ENCODE data around the gene OXTR. TPM values are rescaled to one million over a fixed set of nuclear protein-coding genes. Genes with fewer than 3 reads are reported as not detected.
A peak's percentile ranks its signal among the peaks of the same experiment; 100 is the strongest.

OXTR gene
- total and polyA plus RNA-seq, 2 of the 13 experiments (the other 11 are each of a cell fraction or from before 2014, with no cell fraction given), result 0.36 to 0.95 TPM

DNA sequence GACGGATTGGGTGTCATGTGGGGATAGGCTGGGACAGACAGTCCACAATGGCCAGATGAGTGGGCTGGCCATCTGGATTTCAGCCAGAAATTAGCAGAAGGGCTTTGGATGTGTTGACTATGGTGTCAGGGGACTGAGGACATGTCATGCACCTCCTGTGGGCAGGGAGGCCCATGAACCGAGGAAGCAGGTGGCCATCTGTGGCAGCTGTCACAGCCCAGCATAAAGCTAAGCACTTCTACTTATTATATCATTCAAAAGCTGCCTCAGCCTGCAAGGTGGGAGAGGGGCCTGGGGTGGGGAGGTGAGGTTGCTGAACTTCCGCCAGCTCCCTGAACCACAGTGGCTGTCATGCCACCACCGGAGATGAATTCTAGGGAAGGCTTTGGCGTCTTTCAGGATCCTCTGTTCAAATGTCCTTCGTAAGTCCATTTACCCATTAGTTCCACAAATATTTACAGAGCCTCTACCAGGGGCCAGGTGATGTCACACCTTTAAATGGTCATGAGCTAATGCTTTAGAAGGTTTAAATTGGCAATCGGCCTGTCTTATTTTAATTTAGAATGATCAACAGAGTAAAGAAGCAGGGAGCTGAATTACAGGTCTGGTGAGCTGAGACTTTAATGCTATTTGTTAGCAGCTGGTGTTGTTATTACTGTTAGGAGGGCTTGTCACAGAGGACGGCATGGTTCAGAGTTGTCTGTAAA lies 59.5 kb downstream of the OXTR start:
- Histone ChIP-seq H3K27ac (ENCODE audit: extremely low read length, insufficient read depth, low read length) (no peak overlapping the region), H4K20me1 (ENCODE audit: insufficient read depth, low read length) (no peaks in the 10 kb centered on the region), H3K36me3 (replicated peaks in 1 of 2; ENCODE audit: control insufficient read depth in 1 of 2, insufficient read depth in 2 of 2, low read length in 2 of 2) (no peaks in the 10 kb centered on the region), H3K4me3 (replicated peaks in 1 of 3; ENCODE audit: insufficient read depth in 1 of 3, low read depth in 2 of 3, low read length in 3 of 3) (no peak overlapping the region), H2AFZ (ENCODE audit: low read length) (no peak overlapping the region), H3K9ac (ENCODE audit: insufficient read depth, low read depth, low read length) (no peak overlapping the region), H3K4me1 (ENCODE audit: insufficient read depth, low read length) (peaks cover 34% of the 10 kb centered on the region), H3K4me2 (ENCODE audit: low read depth, low read length) (peak overlapping the region; percentile 29; the same call in 1 of the 2 replicates), H3K79me2 (ENCODE audit: insufficient read depth, low read length) (no peaks in the 10 kb centered on the region), H3K9me3 (ENCODE audit: low read length) (no peaks in the 10 kb centered on the region), H3K27me3 (ENCODE audit: control insufficient read depth in 1 of 2, insufficient read depth in 2 of 2, low read length in 2 of 2) (peaks cover 3 to 44% of the 10 kb centered on the region in 2 experiments; a peak in 4 of 5 replicates)
- DNase-seq (ENCODE audit: low spot score) (peak; percentile 10), ATAC-seq (peak; percentile 30), FAIRE-seq (no peak)
- in situ Hi-C loops (cut with HindIII; ENCODE audit: extremely low pct_ligation_motif_present, low pct_unique_long_range_greater_than_20kb) (no loop called here), intact Hi-C loops (cut with micrococcal nuclease; ENCODE audit: unreplicated experiment) (no loop called here)
- 19% methylated on average over 7 of the region's 8 CpGs for WGBS (ENCODE audit: low lambda C conversion rate)
- POLR2A ChIA-PET, result no interaction called here
- CTCF ChIA-PET (ENCODE audit: low intra/inter-chr PET ratio, low total read pairs), result no interaction called here
- BruUV-seq (replicated peaks), result no TSS peak
- no peak for TF ChIP-seq RCOR2 (CRISPR knock-in tag; IDR thresholded peaks at IDR 0.05)
- TF ChIP-seq, protein P1, sequence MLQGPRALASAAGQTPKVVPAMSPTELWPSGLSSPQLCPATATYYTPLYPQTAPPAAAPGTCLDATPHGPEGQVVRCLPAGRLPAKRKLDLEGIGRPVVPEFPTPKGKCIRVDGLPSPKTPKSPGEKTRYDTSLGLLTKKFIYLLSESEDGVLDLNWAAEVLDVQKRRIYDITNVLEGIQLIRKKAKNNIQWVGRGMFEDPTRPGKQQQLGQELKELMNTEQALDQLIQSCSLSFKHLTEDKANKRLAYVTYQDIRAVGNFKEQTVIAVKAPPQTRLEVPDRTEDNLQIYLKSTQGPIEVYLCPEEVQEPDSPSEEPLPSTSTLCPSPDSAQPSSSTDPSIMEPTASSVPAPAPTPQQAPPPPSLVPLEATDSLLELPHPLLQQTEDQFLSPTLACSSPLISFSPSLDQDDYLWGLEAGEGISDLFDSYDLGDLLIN (CRISPR knock-in tag; IDR thresholded peaks at IDR 0.05; ENCODE audit: borderline replicate concordance), result no peak
- TF ChIP-seq TBX2 (CRISPR knock-in tag; IDR thresholded peaks at IDR 0.05; ENCODE audit: borderline replicate concordance), result 0 out of 2 replicates have a peak, but pooled peaks have one; percentile 27
- TF ChIP-seq SMAD3 (CRISPR knock-in tag; IDR thresholded peaks at IDR 0.05), result no peak
- peak; percentile 31; the same call in 1 of the 2 replicates for TF ChIP-seq RARA (CRISPR knock-in tag; IDR thresholded peaks at IDR 0.05)
- TF ChIP-seq, protein P2, sequence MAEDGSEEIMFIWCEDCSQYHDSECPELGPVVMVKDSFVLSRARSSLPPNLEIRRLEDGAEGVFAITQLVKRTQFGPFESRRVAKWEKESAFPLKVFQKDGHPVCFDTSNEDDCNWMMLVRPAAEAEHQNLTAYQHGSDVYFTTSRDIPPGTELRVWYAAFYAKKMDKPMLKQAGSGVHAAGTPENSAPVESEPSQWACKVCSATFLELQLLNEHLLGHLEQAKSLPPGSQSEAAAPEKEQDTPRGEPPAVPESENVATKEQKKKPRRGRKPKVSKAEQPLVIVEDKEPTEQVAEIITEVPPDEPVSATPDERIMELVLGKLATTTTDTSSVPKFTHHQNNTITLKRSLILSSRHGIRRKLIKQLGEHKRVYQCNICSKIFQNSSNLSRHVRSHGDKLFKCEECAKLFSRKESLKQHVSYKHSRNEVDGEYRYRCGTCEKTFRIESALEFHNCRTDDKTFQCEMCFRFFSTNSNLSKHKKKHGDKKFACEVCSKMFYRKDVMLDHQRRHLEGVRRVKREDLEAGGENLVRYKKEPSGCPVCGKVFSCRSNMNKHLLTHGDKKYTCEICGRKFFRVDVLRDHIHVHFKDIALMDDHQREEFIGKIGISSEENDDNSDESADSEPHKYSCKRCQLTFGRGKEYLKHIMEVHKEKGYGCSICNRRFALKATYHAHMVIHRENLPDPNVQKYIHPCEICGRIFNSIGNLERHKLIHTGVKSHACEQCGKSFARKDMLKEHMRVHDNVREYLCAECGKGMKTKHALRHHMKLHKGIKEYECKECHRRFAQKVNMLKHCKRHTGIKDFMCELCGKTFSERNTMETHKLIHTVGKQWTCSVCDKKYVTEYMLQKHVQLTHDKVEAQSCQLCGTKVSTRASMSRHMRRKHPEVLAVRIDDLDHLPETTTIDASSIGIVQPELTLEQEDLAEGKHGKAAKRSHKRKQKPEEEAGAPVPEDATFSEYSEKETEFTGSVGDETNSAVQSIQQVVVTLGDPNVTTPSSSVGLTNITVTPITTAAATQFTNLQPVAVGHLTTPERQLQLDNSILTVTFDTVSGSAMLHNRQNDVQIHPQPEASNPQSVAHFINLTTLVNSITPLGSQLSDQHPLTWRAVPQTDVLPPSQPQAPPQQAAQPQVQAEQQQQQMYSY (CRISPR knock-in tag; IDR thresholded peaks at IDR 0.05), result no peak
- 0 out of 2 replicates have a peak, but pooled peaks have one; percentile 18 for TF ChIP-seq BCL6 (CRISPR knock-in tag; IDR thresholded peaks at IDR 0.05)
- no peak for TF ChIP-seq PAX8 (CRISPR knock-in tag; IDR thresholded peaks at IDR 0.05; ENCODE audit: borderline replicate concordance)
- no peak for TF ChIP-seq ATAD3A (CRISPR knock-in tag; IDR thresholded peaks at IDR 0.05)
- no peak for TF ChIP-seq ZNF101 (CRISPR knock-in tag; IDR thresholded peaks at IDR 0.05; ENCODE audit: borderline replicate concordance, low read depth)
- TF ChIP-seq BHLHE40 (IDR thresholded peaks at IDR 0.05; ENCODE audit: low read length), result no peak
- TF ChIP-seq, protein P3, sequence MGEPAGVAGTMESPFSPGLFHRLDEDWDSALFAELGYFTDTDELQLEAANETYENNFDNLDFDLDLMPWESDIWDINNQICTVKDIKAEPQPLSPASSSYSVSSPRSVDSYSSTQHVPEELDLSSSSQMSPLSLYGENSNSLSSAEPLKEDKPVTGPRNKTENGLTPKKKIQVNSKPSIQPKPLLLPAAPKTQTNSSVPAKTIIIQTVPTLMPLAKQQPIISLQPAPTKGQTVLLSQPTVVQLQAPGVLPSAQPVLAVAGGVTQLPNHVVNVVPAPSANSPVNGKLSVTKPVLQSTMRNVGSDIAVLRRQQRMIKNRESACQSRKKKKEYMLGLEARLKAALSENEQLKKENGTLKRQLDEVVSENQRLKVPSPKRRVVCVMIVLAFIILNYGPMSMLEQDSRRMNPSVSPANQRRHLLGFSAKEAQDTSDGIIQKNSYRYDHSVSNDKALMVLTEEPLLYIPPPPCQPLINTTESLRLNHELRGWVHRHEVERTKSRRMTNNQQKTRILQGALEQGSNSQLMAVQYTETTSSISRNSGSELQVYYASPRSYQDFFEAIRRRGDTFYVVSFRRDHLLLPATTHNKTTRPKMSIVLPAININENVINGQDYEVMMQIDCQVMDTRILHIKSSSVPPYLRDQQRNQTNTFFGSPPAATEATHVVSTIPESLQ (CRISPR knock-in tag; conservative IDR thresholded peaks at IDR 0.05), result no peak
- TF ChIP-seq NFYC (CRISPR knock-in tag; IDR thresholded peaks at IDR 0.05), result no peak
- TF ChIP-seq SIX1 (CRISPR knock-in tag; IDR thresholded peaks at IDR 0.05; ENCODE audit: borderline replicate concordance), result no peak
- peak; percentile 48; the same call in 1 of the 2 replicates for TF ChIP-seq ETV5 (CRISPR knock-in tag; IDR thresholded peaks at IDR 0.05; ENCODE audit: borderline replicate concordance)
- no peak for TF ChIP-seq ZBTB1 (CRISPR knock-in tag; IDR thresholded peaks at IDR 0.05; ENCODE audit: borderline replicate concordance)
- TF ChIP-seq HOXA7 (CRISPR knock-in tag; IDR thresholded peaks at IDR 0.05), result no peak
- TF ChIP-seq GATAD2A (CRISPR knock-in tag; IDR thresholded peaks at IDR 0.05), result no peak
- no peak for TF ChIP-seq PAWR (CRISPR knock-in tag; IDR thresholded peaks at IDR 0.05; ENCODE audit: borderline replicate concordance)
